Neural cell (in vitro differentiated cells): Measurements from ENCODE around the gene COPB2.

Source experiments
- EZH2 ChIP-seq: fragments of 200-600, 300-800 bp; shearing (Covaris generic), sonication (generic); IDR thresholded peaks from 2 replicates; pipeline ENCODE4 v1.6.1; 2014; ENCODE audit warnings: antibody characterized with exemption, low read length, borderline replicate concordance, mild to moderate bottlenecking; ENCODE audit not compliant: insufficient read depth, poor library complexity, severe bottlenecking
- MXI1 ChIP-seq: fragments of 450-650 bp; conservative IDR thresholded peaks from 2 replicates; pipeline ENCODE4 v1.6.1; 2014; ENCODE audit warnings: antibody characterized with exemption, mild to moderate bottlenecking; ENCODE audit not compliant: poor library complexity, severe bottlenecking
- POLR2AphosphoS5 ChIP-seq: IDR thresholded peaks from 2 replicates; pipeline ENCODE4 v1.6.1; 2012
- TAF1 ChIP-seq: IDR thresholded peaks from 2 replicates; pipeline ENCODE4 v1.6.1; 2012; ENCODE audit warnings: low read depth
- TF ChIP-seq, protein P1 (sequence below): fragments of 450-650 bp; IDR thresholded peaks from 2 replicates; pipeline ENCODE4 v1.5.1; 2014; ENCODE audit warnings: antibody characterized with exemption, mild to moderate bottlenecking, moderate library complexity; ENCODE audit not compliant: poor library complexity, severe bottlenecking
- TF ChIP-seq, protein P2 (sequence below): IDR thresholded peaks from 2 replicates; pipeline ENCODE4 v1.6.1; 2012; ENCODE audit warnings: borderline replicate concordance

DNA sequence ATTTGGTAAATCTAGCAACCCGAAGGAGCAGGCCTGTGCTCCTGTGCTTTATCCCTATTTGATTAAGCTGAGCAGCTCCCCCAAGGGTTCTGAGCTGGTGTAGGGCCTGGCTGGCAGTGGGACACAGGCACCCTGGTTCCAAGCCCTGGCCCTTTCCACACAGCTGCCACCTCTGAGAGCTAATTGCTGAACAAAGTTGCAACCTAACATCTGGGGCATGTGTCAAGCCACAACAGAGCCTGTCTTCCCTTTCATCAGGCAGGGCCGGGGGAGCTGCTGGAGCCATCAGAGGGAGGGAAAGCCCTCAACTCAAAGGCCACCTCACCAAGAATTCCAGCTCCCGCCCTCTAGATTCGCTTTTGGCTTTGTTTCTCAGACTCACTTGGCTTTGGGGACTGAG lies 62.7 kb downstream of the COPB2 start:
- TF ChIP-seq, protein P1, sequence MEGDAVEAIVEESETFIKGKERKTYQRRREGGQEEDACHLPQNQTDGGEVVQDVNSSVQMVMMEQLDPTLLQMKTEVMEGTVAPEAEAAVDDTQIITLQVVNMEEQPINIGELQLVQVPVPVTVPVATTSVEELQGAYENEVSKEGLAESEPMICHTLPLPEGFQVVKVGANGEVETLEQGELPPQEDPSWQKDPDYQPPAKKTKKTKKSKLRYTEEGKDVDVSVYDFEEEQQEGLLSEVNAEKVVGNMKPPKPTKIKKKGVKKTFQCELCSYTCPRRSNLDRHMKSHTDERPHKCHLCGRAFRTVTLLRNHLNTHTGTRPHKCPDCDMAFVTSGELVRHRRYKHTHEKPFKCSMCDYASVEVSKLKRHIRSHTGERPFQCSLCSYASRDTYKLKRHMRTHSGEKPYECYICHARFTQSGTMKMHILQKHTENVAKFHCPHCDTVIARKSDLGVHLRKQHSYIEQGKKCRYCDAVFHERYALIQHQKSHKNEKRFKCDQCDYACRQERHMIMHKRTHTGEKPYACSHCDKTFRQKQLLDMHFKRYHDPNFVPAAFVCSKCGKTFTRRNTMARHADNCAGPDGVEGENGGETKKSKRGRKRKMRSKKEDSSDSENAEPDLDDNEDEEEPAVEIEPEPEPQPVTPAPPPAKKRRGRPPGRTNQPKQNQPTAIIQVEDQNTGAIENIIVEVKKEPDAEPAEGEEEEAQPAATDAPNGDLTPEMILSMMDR, result no peak
- TF ChIP-seq EZH2 (no peak), MXI1 (no peak), POLR2AphosphoS5 (no peak), TAF1 (no peak)
- TF ChIP-seq, protein P2, sequence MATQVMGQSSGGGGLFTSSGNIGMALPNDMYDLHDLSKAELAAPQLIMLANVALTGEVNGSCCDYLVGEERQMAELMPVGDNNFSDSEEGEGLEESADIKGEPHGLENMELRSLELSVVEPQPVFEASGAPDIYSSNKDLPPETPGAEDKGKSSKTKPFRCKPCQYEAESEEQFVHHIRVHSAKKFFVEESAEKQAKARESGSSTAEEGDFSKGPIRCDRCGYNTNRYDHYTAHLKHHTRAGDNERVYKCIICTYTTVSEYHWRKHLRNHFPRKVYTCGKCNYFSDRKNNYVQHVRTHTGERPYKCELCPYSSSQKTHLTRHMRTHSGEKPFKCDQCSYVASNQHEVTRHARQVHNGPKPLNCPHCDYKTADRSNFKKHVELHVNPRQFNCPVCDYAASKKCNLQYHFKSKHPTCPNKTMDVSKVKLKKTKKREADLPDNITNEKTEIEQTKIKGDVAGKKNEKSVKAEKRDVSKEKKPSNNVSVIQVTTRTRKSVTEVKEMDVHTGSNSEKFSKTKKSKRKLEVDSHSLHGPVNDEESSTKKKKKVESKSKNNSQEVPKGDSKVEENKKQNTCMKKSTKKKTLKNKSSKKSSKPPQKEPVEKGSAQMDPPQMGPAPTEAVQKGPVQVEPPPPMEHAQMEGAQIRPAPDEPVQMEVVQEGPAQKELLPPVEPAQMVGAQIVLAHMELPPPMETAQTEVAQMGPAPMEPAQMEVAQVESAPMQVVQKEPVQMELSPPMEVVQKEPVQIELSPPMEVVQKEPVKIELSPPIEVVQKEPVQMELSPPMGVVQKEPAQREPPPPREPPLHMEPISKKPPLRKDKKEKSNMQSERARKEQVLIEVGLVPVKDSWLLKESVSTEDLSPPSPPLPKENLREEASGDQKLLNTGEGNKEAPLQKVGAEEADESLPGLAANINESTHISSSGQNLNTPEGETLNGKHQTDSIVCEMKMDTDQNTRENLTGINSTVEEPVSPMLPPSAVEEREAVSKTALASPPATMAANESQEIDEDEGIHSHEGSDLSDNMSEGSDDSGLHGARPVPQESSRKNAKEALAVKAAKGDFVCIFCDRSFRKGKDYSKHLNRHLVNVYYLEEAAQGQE, result no peak
